Measurements from ENCODE around the gene ANO7. TPM values are rescaled to one million over a fixed set of nuclear protein-coding genes. Genes with fewer than 3 reads are reported as not detected.

The ANO7 gene
- total and polyA plus RNA-seq, 2 donors (not counting 1 experiment from before 2014, with no cell fraction given): 0.64 to 1.8 TPM

- Histone ChIP-seq H3K79me2 (ENCODE audit: control insufficient read depth, insufficient read depth, low read length) (no peaks in the 10 kb centered on the region), H3K27ac (ENCODE audit: low read length in 2 of 2) (no peak overlapping the region), H3K4me2 (replicated peaks; ENCODE audit: low read depth, low read length, poor library complexity, severe bottlenecking) (peak overlapping the region; percentile 48), H2AFZ (ENCODE audit: insufficient read depth, low read depth, low read length, poor library complexity, severe bottlenecking) (peak overlapping the region; percentile 32), H4K20me1 (ENCODE audit: control insufficient read depth, insufficient read depth, low read length, poor library complexity, severe bottlenecking) (no peaks in the 10 kb centered on the region), H3K4me1 (ENCODE audit: control insufficient read depth in 2 of 2, insufficient read depth in 2 of 2, low read length in 2 of 2) (peaks cover 0 to 12% of the 10 kb centered on the region in 2 donors), H3K36me3 (replicated peaks in 1 of 2; ENCODE audit: control extremely low read depth in 1 of 2, control insufficient read depth in 1 of 2, extremely low read depth in 1 of 2, insufficient read depth in 2 of 2, low read length in 1 of 2) (no peaks in the 10 kb centered on the region), H3K27me3 (replicated peaks in 1 of 4; ENCODE audit: control extremely low read depth in 1 of 4, control insufficient read depth in 3 of 4, insufficient read depth in 4 of 4, low read length in 3 of 4) (no peaks in the 10 kb centered on the region), H3K9ac (ENCODE audit: low read length) (peak overlapping the region; percentile 26), H3K4me3 (ENCODE audit: control extremely low read depth in 1 of 5, extremely low read depth in 1 of 5, insufficient read depth in 1 of 5, low read depth in 2 of 5, low read length in 4 of 5) (peak overlapping the region in 2 of 5 experiments; percentile 5 to 36), H3K9me3 (ENCODE audit: control extremely low read depth in 1 of 3, control insufficient read depth in 2 of 3, insufficient read depth in 1 of 3, low read length in 2 of 3) (peaks cover 0 to 3% (median 0%) of the 10 kb centered on the region in 3 donors)
- no peak for ATAC-seq (ENCODE audit: low read depth)
- Mint-ChIP-seq H3K27me3 (no peaks in the 10 kb centered on the region), H3K4me3 (peak overlapping the region; percentile 64), H3K27ac (no peak overlapping the region), H3K9me3 (ENCODE audit: insufficient read depth) (no peaks in the 10 kb centered on the region), H3K4me1 (peaks cover 7% of the 10 kb centered on the region)
- ChIA-PET POLR2A (no interaction called here), CTCF (interaction anchor here (1.7 kb wide), 1 partner anchor 204 kb away, joined by 5 read pairs; no protein-coding TSS in a partner anchor)
- DNase-seq: no peak
- 68% methylated on average over 2 of the region's 4 CpGs for WGBS (ENCODE audit: insufficient coverage)
- no peak for TF ChIP-seq EZH2 (IDR thresholded peaks at IDR 0.05; ENCODE audit: borderline replicate concordance, insufficient read depth, low read depth, low read length, poor library complexity, severe bottlenecking)
- TF ChIP-seq CTCF (IDR thresholded peaks at IDR 0.05): no peak
- intact Hi-C loops (cut with micrococcal nuclease): no loop called here
Measured at GRCh38 chr2:241187918-241188234, 601 bp upstream of the ANO7 start.

DNA sequence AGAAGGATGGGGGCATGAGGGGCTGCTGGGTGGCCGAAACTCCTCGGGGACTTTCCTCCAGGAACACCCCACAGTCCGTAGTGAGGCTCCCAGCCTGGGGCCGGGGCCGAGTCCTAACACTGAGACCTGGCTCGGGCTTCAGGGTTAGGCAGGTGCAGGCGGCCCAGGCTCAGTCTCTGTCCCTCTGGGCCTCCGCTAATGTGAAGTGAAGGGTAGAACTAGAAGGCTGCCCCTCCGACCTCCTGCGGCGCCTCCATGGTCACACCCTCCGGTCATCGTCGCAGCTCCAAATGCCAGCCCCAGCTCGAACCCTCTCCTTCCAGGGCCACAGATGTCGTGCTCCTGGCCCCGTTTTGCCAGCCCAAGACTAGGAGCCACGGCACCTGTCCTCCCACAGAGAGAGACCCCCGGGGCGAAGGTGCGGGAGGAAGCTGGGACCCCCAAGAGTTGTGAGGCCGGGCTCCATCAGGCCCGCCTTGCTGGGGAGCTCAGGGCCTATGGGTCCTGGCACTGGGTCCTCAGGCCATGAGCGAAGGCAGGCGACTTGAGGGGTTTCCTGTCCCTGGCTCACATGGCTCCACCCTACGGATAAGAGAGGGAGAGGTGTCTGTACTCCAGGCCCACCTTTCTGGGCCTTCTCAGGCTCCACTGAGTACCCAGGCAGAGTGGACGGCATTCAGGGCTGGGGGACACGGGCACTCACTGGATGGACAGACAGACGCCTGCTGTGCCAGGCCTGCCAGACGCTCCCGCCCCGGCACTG, 797 bp downstream of the ANO7 start:
- CTCF ChIA-PET: interaction anchor here (1.7 kb wide), 1 partner anchor 206 kb away, joined by 5 read pairs; no protein-coding TSS in a partner anchor
- Mint-ChIP-seq H3K4me1 (peaks cover 7% of the 10 kb centered on the region), H3K9me3 (ENCODE audit: insufficient read depth) (no peaks in the 10 kb centered on the region), H3K27me3 (no peaks in the 10 kb centered on the region), H3K27ac (no peak overlapping the region), H3K4me3 (no peak overlapping the region)
- Histone ChIP-seq H3K27me3 (replicated peaks in 1 of 4; ENCODE audit: control extremely low read depth in 1 of 4, control insufficient read depth in 3 of 4, insufficient read depth in 4 of 4, low read length in 3 of 4) (no peaks in the 10 kb centered on the region), H3K4me3 (ENCODE audit: control extremely low read depth in 1 of 5, extremely low read depth in 1 of 5, insufficient read depth in 1 of 5, low read depth in 2 of 5, low read length in 4 of 5) (no peak overlapping the region), H3K79me2 (ENCODE audit: control insufficient read depth, insufficient read depth, low read length) (no peaks in the 10 kb centered on the region), H3K36me3 (replicated peaks in 1 of 2; ENCODE audit: control extremely low read depth in 1 of 2, control insufficient read depth in 1 of 2, extremely low read depth in 1 of 2, insufficient read depth in 2 of 2, low read length in 1 of 2) (no peaks in the 10 kb centered on the region), H3K9me3 (ENCODE audit: control extremely low read depth in 1 of 3, control insufficient read depth in 2 of 3, insufficient read depth in 1 of 3, low read length in 2 of 3) (peaks cover 0 to 3% (median 0%) of the 10 kb centered on the region in 3 donors), H3K27ac (ENCODE audit: low read length in 2 of 2) (no peak overlapping the region), H4K20me1 (ENCODE audit: control insufficient read depth, insufficient read depth, low read length, poor library complexity, severe bottlenecking) (no peaks in the 10 kb centered on the region), H3K4me2 (replicated peaks; ENCODE audit: low read depth, low read length, poor library complexity, severe bottlenecking) (peak overlapping the region; percentile 48), H3K9ac (ENCODE audit: low read length) (no peak overlapping the region), H2AFZ (ENCODE audit: insufficient read depth, low read depth, low read length, poor library complexity, severe bottlenecking) (no peak overlapping the region), H3K4me1 (ENCODE audit: control insufficient read depth in 2 of 2, insufficient read depth in 2 of 2, low read length in 2 of 2) (peaks cover 0 to 12% of the 10 kb centered on the region in 2 donors)
- 92% methylated on average over 32 of the region's 32 CpGs for WGBS (ENCODE audit: insufficient coverage)
- no peak for TF ChIP-seq CTCF (IDR thresholded peaks at IDR 0.05)
- POLR2A ChIA-PET: no interaction called here
- ATAC-seq (ENCODE audit: low read depth): no peak
- DNase-seq: no peak
- intact Hi-C loops (cut with micrococcal nuclease): no loop called here

All from B cell (primary cell).